Right lobe of liver (tissue), 4 donors: ENCODE data around the gene PLA2G15.

Source experiments
- POLR2A ChIP-seq: fragments of 450-650 bp; IDR thresholded peaks from one replicate; pipeline ENCODE4 v1.6.1; 2017; ENCODE audit warnings: antibody characterized with exemption, mild to moderate bottlenecking
- TF ChIP-seq, protein P1 (sequence below), 4 donors: fragments of 200-600 bp in 3 of 4; fragments of 450-650 bp in 1 of 4; IDR thresholded peaks; one replicate each; pipeline versions ENCODE4 v1.5.1 to v1.8.0; 2016 to 2022; ENCODE audit warnings: antibody characterized with exemption in 4 of 4, mild to moderate bottlenecking in 2 of 4
- donor health status: DM: no; HTN: no; CAD: no.
- donor health status: DM: no; HTN: no; CAD: no.
- donor health status: DM: no; HTN: yes; CAD: no.

GRCh38 chr16:68227183-68227793 lies 17.9 kb upstream of the PLA2G15 start:
- peak; percentile 49 for TF ChIP-seq POLR2A
- TF ChIP-seq, protein P1, sequence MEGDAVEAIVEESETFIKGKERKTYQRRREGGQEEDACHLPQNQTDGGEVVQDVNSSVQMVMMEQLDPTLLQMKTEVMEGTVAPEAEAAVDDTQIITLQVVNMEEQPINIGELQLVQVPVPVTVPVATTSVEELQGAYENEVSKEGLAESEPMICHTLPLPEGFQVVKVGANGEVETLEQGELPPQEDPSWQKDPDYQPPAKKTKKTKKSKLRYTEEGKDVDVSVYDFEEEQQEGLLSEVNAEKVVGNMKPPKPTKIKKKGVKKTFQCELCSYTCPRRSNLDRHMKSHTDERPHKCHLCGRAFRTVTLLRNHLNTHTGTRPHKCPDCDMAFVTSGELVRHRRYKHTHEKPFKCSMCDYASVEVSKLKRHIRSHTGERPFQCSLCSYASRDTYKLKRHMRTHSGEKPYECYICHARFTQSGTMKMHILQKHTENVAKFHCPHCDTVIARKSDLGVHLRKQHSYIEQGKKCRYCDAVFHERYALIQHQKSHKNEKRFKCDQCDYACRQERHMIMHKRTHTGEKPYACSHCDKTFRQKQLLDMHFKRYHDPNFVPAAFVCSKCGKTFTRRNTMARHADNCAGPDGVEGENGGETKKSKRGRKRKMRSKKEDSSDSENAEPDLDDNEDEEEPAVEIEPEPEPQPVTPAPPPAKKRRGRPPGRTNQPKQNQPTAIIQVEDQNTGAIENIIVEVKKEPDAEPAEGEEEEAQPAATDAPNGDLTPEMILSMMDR (IDR thresholded peaks at IDR 0.05) = no peak
